ENCODE results near the gene ZNF565. TPM values are rescaled to one million over a fixed set of nuclear protein-coding genes. Genes with fewer than 3 reads are reported as not detected.

Gene ZNF565
- polyA plus RNA-seq, 1 experiment = 3.4 TPM

DNA sequence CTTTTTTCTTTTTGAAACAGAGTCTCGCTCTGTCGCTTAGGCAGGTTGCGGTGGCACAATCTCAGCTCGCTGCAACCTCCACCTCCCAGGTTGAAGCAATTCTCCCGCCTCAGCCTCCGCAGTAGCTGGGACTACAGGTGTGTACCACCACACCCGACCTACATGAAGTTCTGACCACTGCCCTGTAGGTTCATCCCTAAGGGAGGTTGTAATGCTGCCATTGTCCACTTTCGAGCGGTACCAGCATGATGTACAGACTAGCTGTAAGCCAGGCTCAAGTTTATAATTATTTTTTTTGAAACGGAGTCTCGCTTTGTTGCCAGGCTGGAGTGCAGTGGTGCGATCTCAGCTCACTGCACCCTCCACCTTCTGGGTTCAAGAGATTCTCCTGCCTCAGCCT is 50.7 kb downstream of the ZNF565 start:
- Histone ChIP-seq H3K4me3 (ENCODE audit: low read depth, low read length) (no peak overlapping the region), H3K27ac (ENCODE audit: low read depth, low read length) (no peak overlapping the region), H3K27me3 (ENCODE audit: control insufficient read depth, insufficient read depth, low read length) (no peaks in the 10 kb centered on the region), H3K9me3 (ENCODE audit: control insufficient read depth, insufficient read depth, low read length) (no peaks in the 10 kb centered on the region)
- DNase-seq (ENCODE audit: low read depth, low spot score) = no peak
- ChIA-PET CTCF (no interaction called here), POLR2A (interaction anchor here (0.6 kb wide), 1 partner anchor 38 kb away, joined by 10 read pairs; no protein-coding TSS in a partner anchor)
- TF ChIP-seq, protein P1, sequence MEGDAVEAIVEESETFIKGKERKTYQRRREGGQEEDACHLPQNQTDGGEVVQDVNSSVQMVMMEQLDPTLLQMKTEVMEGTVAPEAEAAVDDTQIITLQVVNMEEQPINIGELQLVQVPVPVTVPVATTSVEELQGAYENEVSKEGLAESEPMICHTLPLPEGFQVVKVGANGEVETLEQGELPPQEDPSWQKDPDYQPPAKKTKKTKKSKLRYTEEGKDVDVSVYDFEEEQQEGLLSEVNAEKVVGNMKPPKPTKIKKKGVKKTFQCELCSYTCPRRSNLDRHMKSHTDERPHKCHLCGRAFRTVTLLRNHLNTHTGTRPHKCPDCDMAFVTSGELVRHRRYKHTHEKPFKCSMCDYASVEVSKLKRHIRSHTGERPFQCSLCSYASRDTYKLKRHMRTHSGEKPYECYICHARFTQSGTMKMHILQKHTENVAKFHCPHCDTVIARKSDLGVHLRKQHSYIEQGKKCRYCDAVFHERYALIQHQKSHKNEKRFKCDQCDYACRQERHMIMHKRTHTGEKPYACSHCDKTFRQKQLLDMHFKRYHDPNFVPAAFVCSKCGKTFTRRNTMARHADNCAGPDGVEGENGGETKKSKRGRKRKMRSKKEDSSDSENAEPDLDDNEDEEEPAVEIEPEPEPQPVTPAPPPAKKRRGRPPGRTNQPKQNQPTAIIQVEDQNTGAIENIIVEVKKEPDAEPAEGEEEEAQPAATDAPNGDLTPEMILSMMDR (IDR thresholded peaks at IDR 0.05; ENCODE audit: low read depth, low read length) = no peak

DNA sequence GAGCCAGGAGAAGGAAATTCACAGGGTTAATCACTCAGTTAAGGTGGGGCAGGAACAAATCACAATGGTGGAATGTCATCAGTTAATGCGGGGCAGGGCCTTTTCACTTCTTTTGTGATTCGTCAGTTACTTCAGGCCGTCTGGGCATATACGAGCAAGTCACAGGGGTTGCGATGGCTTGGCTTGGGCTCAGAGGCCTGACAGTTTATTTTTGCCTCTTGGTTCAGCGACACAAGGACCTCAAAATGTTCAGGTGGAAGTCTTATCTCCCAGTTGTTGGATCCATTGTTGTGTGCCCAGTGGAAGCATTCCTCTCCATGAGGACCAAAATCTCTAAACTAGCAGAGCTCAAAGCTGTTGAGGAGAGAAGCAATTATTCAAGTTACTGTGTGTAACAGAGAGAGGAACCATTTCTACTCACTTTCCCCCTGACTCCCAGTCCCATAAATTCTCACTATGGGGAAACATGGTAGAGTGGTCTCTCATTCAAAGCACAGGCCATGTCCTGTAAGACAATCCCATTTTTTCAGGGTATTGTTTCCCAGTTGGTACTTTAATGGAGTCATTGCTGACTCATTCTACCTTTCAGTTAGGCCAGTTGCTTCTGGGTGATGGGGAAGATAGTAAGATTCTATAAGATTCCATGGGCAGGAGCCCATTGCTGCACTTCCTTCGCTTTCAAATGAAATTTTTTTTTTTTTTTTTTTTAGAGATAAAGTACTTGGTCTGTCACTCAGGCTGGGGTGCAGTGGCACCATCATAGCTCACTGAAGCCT is 53.5 kb downstream of the ZNF565 start:
- ChIA-PET CTCF (interaction anchor here (0.6 kb wide), 1 partner anchor 47 kb away, joined by 3 read pairs; no protein-coding TSS in a partner anchor), POLR2A (interaction anchor here (0.5 kb wide), 1 partner anchor 32 kb away, joined by 7 read pairs; no protein-coding TSS in a partner anchor)
- H3K9me3 ChIP-seq (ENCODE audit: control insufficient read depth, insufficient read depth, low read length) = no peaks in the 10 kb centered on the region
- no peak overlapping the region for H3K27ac ChIP-seq (ENCODE audit: low read depth, low read length)
- no peak for DNase-seq (ENCODE audit: low read depth, low spot score)
- H3K27me3 ChIP-seq (ENCODE audit: control insufficient read depth, insufficient read depth, low read length) = no peaks in the 10 kb centered on the region
- TF ChIP-seq, protein P1 (IDR thresholded peaks at IDR 0.05; ENCODE audit: low read depth, low read length) = no peak
- no peak overlapping the region for H3K4me3 ChIP-seq (ENCODE audit: low read depth, low read length)

DNA sequence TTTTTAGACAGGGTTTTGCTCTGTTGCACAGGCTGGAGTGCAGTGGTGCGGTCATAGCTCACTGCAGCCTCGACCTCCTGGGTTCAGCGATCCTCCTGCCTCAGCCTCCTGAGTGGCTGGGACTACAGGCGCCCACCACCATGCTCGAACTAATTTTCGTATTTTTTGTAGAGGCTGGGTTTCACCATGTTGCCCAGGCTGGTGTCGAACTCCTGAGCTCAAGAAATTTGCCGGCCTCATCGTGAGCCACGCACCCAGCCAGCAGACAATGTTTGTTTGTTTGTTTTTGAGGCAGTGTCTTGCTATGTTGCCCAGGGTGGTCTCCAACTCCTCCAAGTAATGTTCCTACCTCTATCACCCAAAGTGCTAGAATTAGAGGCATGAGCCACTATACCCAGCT is 61.3 kb downstream of the ZNF565 start:
- no peak overlapping the region for H3K4me3 ChIP-seq (ENCODE audit: low read depth, low read length)
- ChIA-PET POLR2A (interaction anchor here (0.7 kb wide), 1 partner anchor 23 kb away, joined by 3 read pairs; no protein-coding TSS in a partner anchor), CTCF (interaction anchor here (0.6 to 1.1 kb wide), 5 partner anchors 9 to 156 kb away, joined by 3 to 4 read pairs (median 3); no protein-coding TSS in a partner anchor)
- H3K27me3 ChIP-seq (ENCODE audit: control insufficient read depth, insufficient read depth, low read length) = no peaks in the 10 kb centered on the region
- TF ChIP-seq, protein P1 (IDR thresholded peaks at IDR 0.05; ENCODE audit: low read depth, low read length) = no peak
- no peak for DNase-seq (ENCODE audit: low read depth, low spot score)
- no peaks in the 10 kb centered on the region; the same call in 1 of the 2 replicates for H3K9me3 ChIP-seq (ENCODE audit: control insufficient read depth, insufficient read depth, low read length)
- no peak overlapping the region for H3K27ac ChIP-seq (ENCODE audit: low read depth, low read length)

DNA sequence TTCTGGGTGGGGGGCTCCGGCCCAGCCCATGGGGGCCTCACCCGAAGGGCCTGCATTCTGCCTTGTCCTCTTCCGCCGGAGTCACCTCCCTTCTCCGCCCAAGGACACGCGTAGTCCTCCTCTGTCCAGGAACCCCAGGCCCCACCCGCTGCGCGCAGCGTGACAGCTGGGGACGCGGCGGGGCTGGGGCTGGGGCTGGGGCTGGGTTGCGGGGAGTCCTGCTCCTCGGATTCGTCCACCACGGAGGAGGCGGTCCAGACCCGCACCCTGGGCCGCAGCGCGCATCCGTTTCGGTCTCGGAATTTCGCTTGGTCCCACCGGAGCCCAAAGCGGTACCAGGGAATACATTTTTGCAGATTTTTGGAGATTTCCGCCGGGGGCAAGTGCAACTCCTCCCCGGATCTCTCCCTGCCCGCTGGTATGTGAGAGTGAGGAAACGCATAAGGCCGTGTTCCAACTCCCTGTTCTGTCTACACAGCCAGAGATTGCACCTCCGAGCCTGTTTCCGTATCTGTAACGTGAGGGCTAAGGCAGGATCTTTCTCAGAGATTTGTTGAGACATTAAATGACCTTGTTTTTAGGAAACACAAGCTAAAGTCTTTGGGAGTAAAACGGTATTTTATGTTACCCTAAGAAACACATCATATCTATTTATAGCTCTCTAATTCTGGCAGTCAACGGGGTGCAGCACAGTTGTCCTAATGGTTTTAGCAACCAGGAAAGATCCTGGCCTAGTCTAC is 61.9 kb downstream of the ZNF565 start, which contains the start of gene COX7A1:
Gene COX7A1, minus strand, starts transcription at position 96 of the 740 bp plus-strand sequence. Its CDS starts 40 bp downstream, at position 56.
- TF ChIP-seq, protein P1 (IDR thresholded peaks at IDR 0.05; ENCODE audit: low read depth, low read length) = no peak
- peak within 1 kb of the TSS; percentile 17; the same call in 1 of the 2 replicates for H3K4me3 ChIP-seq (ENCODE audit: low read depth, low read length)
- DNase-seq (ENCODE audit: low read depth, low spot score) = no peak
- no peak within 1 kb of the TSS for H3K27ac ChIP-seq (ENCODE audit: low read depth, low read length)
- no peaks in the 10 kb centered on the region for H3K27me3 ChIP-seq (ENCODE audit: control insufficient read depth, insufficient read depth, low read length)
- ChIA-PET POLR2A (interaction anchor here (0.7 kb wide), 1 partner anchor 22 kb away, joined by 3 read pairs; no protein-coding TSS in a partner anchor), CTCF (interaction anchor here (0.9 to 1.1 kb wide), 3 partner anchors 18 to 92 kb away, joined by 3 to 4 read pairs (median 3); no protein-coding TSS in a partner anchor)
- H3K9me3 ChIP-seq (ENCODE audit: control insufficient read depth, insufficient read depth, low read length) = no peaks in the 10 kb centered on the region; the same call in 1 of the 2 replicates

Measured in AG04450 (cell line).